GM12878 (cell line): ENCODE data around the gene ZNF407.

Source experiments
- EZH2 ChIP-seq: IDR thresholded peaks from 2 replicates; pipeline ENCODE4 v1.6.1; 2012; ENCODE audit warnings: low read depth, mild to moderate bottlenecking, control low read depth, inconsistent platforms, low read length, borderline replicate concordance; ENCODE audit not compliant: control insufficient read depth
- NBN ChIP-seq: fragments of 450-650 bp; IDR thresholded peaks from 2 replicates; pipeline ENCODE4 v1.6.1; 2016
- RCOR1 ChIP-seq: conservative IDR thresholded peaks from 2 replicates; pipeline ENCODE4 v1.6.1; 2012; ENCODE audit warnings: low read depth, low read length, improper control_type of control experiment

DNA sequence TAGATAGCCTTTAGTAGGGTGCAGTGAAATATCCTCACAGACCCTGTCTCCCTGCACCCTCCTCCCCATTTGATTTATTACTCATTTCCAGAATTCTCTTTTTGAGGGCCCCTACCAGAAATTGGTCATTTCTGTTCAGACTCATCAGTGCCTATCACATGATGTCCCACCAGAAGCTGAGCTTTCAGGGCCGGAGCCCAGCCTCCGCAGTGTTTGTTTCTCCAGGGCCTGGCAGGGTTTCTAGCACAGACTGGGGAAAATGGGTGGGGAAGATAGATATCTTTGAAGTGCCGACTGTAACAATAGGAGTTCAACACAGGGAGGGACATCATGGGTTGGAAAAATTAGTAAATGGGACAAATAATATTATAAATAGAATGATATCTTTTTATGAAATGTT is 403.2 kb downstream of the ZNF407 start:
- TF ChIP-seq NBN (no peak), RCOR1 (no peak), EZH2 (no peak)
